Right kidney (tissue), 9 donors: ENCODE results near the gene AQP9.
"Not testable (repeated sequence)": the region's sequence is repeated elsewhere in the genome, so short reads cannot be mapped to it uniquely, and the experiment has no call there.

Experiments
- DNase-seq: peaks from one replicate; pipeline ENCODE4 v3.0.0-alpha.2; 2016
- long read RNA-seq, 8 donors: transcript quantifications; one replicate each; lab custom pipeline, GENCODE V29; 2026

AQP9 gene
- long read RNA-seq, donor 1: 0 reads
- long read RNA-seq, donor 2: 0 reads
- long read RNA-seq, donor 3: 0 reads
- long read RNA-seq, donor 4: 0 reads
- long read RNA-seq, donor 5: 0 reads
- long read RNA-seq, donor 6: 0 reads
- long read RNA-seq, donor 7: 0 reads
- long read RNA-seq, donor 8: 0 reads

- DNase-seq: no peak
These were observed at the start of gene AQP9 for GRCh38 chr15:58138106-58138505. Gene AQP9 (plus strand): TSS chr15:58138381. CDS start chr15:58138566, 185 bp downstream.

GRCh38 chr15:58095415-58095814, 42.8 kb upstream of the AQP9 start:
- no peak for DNase-seq

GRCh38 chr15:58096529-58097084, 41.6 kb upstream of the AQP9 start:
- DNase-seq: no peak

- no peak for DNase-seq
These were observed 34.7 kb upstream of the AQP9 start for GRCh38 chr15:58103482-58103881.

- DNase-seq: no peak
These were observed 30.1 kb upstream of the AQP9 start for GRCh38 chr15:58108117-58108516.

GRCh38 chr15:58109419-58109818, 28.8 kb upstream of the AQP9 start:
- no peak for DNase-seq

- DNase-seq: no peak
These were observed 27.0 kb upstream of the AQP9 start for GRCh38 chr15:58110999-58111717.

GRCh38 chr15:58111718-58112104, 26.5 kb upstream of the AQP9 start:
- no peak for DNase-seq

- DNase-seq: not testable (repeated sequence)
These were observed 24.8 kb upstream of the AQP9 start for GRCh38 chr15:58113358-58113757.

- no peak for DNase-seq
These were observed 23.8 kb upstream of the AQP9 start for GRCh38 chr15:58114388-58114787.

GRCh38 chr15:58114812-58115211, 23.4 kb upstream of the AQP9 start:
- no peak for DNase-seq

- no peak for DNase-seq
These were observed 22.5 kb upstream of the AQP9 start for GRCh38 chr15:58115692-58116091.

- DNase-seq: no peak
These were observed 20.6 kb upstream of the AQP9 start for GRCh38 chr15:58117619-58118018.

GRCh38 chr15:58118272-58118671, 19.9 kb upstream of the AQP9 start:
- no peak for DNase-seq

GRCh38 chr15:58119016-58119415, 19.2 kb upstream of the AQP9 start:
- DNase-seq: no peak

GRCh38 chr15:58124585-58124984, 13.6 kb upstream of the AQP9 start:
- DNase-seq: no peak

- DNase-seq: no peak
These were observed 12.8 kb upstream of the AQP9 start for GRCh38 chr15:58125333-58125732.

- DNase-seq: no peak
These were observed 3.3 kb upstream of the AQP9 start for GRCh38 chr15:58134886-58135285.

- DNase-seq: no peak
These were observed 2.5 kb upstream of the AQP9 start for GRCh38 chr15:58135511-58136174.

GRCh38 chr15:58136731-58137130, 1.4 kb upstream of the AQP9 start:
- DNase-seq: no peak

- DNase-seq: no peak
These were observed 495 bp upstream of the AQP9 start for GRCh38 chr15:58137686-58138085.

GRCh38 chr15:58139276-58139988, 1.3 kb downstream of the AQP9 start:
- no peak for DNase-seq

- no peak for DNase-seq
These were observed 1.9 kb downstream of the AQP9 start for GRCh38 chr15:58139989-58140522.
